GM19463 (cell line): ENCODE results near the gene HNRNPA1.
"Not testable (repeated sequence)": the region's sequence is repeated elsewhere in the genome, so short reads cannot be mapped to it uniquely, and the experiment has no call there.

Experiments
- ATAC-seq: cut with Tn5 transposase; IDR thresholded peaks from one replicate; pipeline ENCODE4 v1.9.1; 2021; ENCODE audit warnings: mild to moderate bottlenecking, moderate library complexity; ENCODE audit not compliant: unreplicated experiment

HNRNPA1 gene

DNA sequence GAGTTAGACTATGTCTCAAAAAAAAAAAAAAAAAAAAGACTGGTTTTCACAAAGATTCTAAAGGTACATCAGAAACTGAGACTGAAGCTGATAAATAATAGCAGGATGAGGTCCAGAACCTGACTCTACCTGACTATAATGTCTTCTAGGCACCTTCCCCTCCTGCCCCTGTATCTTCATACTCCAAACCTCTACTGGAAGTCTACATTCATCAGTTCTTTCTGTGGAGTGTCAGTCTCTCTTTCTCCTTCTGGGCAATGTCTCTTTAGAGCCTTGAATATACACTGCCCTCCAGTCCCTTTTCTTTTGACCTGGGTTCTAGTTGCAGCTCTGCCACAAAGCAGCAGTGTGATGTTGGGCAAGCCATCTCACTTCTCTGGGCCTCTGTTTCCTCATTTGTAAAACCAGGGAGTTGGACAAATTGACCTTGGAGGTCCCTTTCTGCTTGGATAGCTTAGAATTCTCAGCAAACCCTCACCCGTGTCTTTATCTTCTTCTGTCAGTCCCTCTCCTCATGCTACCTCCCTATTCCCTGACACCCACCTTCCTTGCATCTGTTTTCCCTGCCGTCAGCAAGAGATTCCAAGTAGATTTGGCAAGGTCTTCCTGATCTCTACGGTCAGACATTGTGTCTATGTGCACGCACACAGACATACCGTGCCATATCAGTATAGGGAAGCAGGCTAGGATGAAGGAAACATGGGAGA lies 16.0 kb downstream of the HNRNPA1 start:
- no peak for ATAC-seq

- no peak for ATAC-seq
Observed at GRCh38 chr12:54298904-54299303, 18.4 kb downstream of the HNRNPA1 start.

DNA sequence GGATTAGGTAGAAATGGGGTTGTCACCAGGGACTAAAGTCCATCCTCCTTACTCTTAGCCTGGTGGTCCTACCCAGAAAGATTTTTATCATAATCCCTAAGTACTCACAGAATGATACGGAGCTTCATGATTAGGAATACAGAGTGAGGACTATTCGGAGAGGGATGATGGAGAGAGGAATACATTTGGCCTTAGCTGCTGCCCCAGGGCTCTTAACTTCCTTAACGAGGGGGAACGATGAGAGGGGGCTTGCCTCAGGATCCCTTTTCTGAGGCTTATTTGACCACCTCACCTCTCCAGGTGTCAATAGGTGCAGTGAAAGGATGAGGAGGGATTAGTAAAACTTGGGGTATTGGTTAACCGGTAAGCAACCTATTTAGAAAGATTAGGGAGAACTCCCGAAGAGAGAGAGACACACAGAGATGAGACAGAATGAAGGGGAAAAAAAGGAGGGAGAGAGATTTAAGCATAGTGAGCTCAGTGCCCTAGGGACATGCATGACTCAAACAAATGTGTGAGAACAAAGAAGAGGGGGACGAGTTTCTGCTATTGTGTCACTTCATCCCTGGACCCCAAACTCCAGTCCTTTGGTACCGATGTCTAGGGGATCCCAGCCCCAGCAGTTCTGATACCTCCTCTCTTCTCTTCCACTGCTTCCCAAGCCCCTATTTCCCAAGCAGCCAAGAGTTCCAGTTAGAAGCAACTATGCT lies 19.1 kb downstream of the HNRNPA1 start:
- no peak for ATAC-seq

GRCh38 chr12:54300225-54300731 lies 19.8 kb downstream of the HNRNPA1 start:
- ATAC-seq: no peak

GRCh38 chr12:54300732-54301427 lies 20.4 kb downstream of the HNRNPA1 start, which contains the start of gene NFE2:
TSS of gene NFE2 (minus strand) at chr12:54301015. CDS start at chr12:54295248, 5,767 bp downstream.
- ATAC-seq: no peak

GRCh38 chr12:54301428-54302048 lies 21.0 kb downstream of the HNRNPA1 start:
- no peak for ATAC-seq

GRCh38 chr12:54303640-54304039 lies 23.1 kb downstream of the HNRNPA1 start:
- ATAC-seq: no peak

DNA sequence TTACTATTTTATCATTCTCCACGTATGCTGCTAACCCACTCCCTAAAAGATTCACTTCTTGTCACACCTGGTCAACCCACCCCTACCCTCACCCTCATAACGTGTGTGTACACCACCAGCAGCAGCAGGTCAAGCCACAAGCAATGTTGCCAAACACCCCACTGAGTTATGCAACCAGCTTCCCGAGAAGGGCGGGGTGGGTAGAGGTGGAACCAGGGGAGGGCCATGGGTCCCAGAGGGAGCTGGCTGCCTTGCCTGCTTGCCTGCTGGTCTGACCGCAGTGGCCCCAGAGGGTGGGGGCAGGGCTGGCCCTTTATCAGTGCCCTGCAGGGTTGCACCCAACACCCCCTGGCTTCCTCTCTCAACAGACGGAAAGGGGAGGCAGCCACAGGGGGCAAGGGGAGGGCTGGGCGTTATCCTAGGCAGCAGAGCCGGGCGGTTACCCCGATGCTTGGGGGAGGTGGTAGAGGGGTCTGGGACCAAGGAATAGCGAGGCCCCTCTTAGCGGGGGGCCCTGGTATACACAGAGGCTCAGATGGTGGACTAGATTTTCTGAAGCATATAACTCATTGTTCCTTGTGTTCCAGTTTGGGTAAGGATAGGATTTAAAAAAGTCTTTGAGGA lies 23.8 kb downstream of the HNRNPA1 start:
- ATAC-seq: no peak

DNA sequence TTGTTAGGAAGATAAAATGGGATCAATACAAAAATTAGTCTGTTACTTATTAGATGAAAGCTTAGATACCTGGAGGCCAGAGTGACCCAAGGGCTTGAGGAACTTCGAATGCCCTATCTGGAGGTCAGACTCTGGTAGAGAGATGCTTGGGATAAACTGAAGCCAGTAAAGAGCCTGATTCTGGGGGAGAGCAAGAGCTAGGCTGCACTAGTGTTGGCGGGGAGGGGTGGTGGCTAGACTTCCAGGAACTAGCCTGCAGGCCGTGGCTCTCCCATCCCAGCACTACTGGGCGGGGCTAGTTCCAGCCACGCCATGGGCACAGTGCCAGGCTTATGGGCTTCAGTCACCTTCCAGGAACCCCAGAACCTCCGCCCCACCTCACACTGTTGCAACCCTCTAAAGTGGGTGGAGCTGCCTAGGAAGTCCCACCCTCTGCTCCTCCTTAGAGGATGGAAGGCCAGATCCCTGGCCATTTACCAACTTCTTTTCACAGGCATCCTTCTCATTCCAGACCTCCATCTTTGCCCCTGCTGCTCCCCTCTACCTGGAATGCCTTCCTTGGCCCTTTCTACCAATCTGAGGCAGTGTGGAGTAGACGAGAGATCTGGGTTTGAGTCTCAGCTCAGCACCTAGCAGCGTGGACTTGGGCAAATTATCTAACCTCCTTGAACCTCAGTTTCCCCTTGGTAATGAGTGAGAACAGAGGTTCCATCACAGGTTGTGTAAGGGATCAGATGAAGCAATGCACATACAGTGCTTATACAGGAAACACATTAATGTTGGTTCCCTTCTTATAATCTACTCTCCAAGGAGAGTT lies 26.6 kb downstream of the HNRNPA1 start:
- ATAC-seq: no peak

- ATAC-seq: no peak
Observed at GRCh38 chr12:54311051-54311450, 30.5 kb downstream of the HNRNPA1 start.

GRCh38 chr12:54312309-54312708 lies 31.8 kb downstream of the HNRNPA1 start:
- ATAC-seq: not testable (repeated sequence)

GRCh38 chr12:54321363-54321762 lies 40.8 kb downstream of the HNRNPA1 start:
- ATAC-seq: no peak

GRCh38 chr12:54324617-54325441 lies 44.3 kb downstream of the HNRNPA1 start, which contains the start of gene COPZ1:
TSS of gene COPZ1 (plus strand) at chr12:54325131. CDS start at chr12:54325164, 33 bp downstream.
- ATAC-seq: peak; percentile 98

DNA sequence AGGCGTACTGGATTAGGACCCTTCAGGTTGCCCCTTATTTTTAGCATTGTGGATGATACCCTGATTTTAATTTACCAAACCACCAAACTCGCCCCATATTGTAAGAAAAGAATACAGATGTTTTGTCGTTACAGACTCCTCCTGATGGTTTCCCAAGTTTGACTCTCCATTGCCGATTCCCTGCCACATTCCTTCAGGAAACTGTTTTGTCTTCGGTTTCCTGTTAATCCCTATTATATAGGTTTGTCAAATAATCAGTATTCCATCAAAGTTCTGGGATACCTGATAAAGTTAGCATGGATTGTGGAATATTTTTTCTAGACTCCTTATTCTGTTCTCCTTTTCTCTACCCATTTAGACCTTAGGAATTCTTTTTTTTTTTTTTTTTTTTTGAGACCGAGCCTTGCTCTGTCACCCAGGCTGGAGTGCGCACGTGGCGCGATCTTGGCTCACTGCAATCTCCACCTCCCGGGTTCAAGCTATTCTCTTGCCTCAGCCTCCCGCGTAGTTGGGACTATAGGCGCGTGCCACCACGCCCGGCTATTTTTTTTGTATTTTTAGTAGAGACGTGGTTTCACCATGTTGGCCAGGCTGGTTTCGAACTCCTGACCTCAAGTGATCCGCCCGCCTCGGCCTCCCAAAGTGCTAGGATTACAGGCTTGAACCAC lies 45.0 kb downstream of the HNRNPA1 start:
- not testable (repeated sequence) for ATAC-seq

- ATAC-seq: no peak
Observed at GRCh38 chr12:54328595-54329337, 48.2 kb downstream of the HNRNPA1 start.

GRCh38 chr12:54329759-54330158 lies 49.2 kb downstream of the HNRNPA1 start:
- ATAC-seq: no peak

DNA sequence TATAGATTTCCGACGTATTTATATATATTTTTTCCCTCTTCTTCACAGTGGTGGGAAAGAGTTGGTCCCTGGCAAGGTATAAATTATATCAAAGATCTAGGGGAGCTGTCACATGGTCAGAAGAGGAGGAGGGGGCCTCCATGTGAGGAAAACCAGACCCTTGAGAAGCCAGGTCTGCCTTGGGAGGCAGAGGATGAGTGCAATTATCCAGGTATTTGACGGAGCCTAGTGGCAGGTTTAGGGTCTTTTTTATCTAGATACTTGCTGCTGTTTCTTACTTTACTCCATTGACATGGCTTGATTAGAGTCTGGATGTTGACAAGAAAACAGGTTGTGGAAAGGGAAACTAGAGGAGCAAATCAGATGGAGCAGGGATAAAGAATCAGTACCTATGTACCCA lies 49.9 kb downstream of the HNRNPA1 start:
- no peak for ATAC-seq

GRCh38 chr12:54331461-54331860 lies 50.9 kb downstream of the HNRNPA1 start:
- ATAC-seq: no peak
